ELF-1 (cell line): ENCODE results near the gene HLA-DRA.

Experiments used
- DNase-seq: peaks from one replicate; pipeline ENCODE4 v3.0.0-alpha.2; 2016; ENCODE audit warnings: low read depth, low spot score

HLA-DRA gene

DNA sequence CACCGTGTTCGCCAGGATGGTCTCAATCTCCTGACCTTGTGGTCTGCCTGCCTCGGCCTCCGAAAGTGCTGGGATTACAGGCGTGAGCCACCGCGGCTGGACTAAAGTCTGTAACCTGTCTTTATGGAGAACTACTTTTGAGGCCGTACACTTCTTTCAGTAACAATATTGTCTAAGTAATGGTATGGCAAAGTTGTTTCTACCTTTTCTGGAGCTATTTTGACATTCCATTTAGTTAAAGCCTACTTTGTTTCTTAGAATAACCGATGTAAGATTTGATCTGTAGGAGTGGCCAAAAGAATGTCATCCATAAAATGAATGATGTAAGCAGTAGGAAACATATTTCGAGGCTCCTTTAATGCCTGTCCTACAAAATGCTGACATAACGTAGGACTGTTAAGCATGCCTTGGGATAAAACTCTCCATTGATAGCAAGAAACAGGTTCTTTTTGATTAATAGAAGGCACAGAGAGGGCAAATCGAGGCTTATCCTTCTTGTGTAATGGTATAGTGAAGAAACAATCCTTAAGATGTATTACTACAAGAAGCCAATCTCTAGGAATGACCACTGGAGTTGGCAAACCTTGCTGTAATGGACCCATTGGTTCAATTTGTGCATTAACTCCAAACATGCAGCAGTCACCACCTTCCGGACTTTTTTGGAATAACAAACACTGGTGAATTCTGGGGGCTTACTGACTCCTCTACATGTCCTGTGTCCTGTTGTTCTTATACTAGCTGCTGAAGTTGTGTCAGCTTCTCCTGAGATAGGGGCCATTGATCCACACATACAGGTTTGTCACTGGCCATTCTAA is 35.9 kb downstream of the HLA-DRA start:
- DNase-seq: no peak

- no peak for DNase-seq
These were observed 44.4 kb downstream of the HLA-DRA start for GRCh38 chr6:32483968-32484613.

- DNase-seq: no peak
These were observed 44.9 kb downstream of the HLA-DRA start for GRCh38 chr6:32484614-32484998.

- no peak for DNase-seq
These were observed 48.4 kb downstream of the HLA-DRA start for GRCh38 chr6:32488083-32488482.

DNA sequence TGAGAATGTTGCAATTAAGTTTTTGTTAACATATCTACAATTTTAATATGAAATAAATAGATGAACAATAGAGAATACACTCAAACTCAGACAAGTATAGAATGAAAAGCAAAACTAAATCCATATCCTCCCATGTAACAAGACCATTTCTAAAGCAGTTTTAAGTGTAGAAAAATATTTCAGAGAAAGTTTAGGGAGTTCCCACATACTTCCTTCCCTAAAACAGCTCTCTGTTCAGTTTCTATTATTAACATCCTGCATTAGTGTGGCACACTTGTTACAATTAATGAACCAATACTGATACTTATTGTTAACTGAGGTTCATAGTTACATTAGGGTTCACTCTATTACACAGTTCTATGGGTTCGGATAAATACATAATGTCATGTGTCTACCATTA is 52.0 kb downstream of the HLA-DRA start:
- no peak for DNase-seq

- DNase-seq: no peak
These were observed 52.7 kb downstream of the HLA-DRA start for GRCh38 chr6:32492351-32492750.
